IPS DF 6.9 (cell line): ENCODE measurements around the gene YKT6.

Experiments
- DNase-seq: peaks from one replicate; pipeline ENCODE4 v3.0.0-alpha.2; 2013; ENCODE audit warnings: low read depth, low spot score
- H3K27ac ChIP-seq: one replicate; pipeline ENCODE4 v1.5.1; 2013; ENCODE audit warnings: low read length, control low read depth
- H3K27me3 ChIP-seq: 2 replicates; pipeline ENCODE4 v1.6.1; 2013; ENCODE audit warnings: mild to moderate bottlenecking, low read length; ENCODE audit not compliant: control insufficient read depth, insufficient read depth
- H3K36me3 ChIP-seq: 2 replicates; pipeline ENCODE4 v1.6.1; 2013; ENCODE audit warnings: low read length; ENCODE audit not compliant: control insufficient read depth, insufficient read depth
- H3K4me1 ChIP-seq: 2 replicates; pipeline ENCODE4 v1.6.1; 2013; ENCODE audit warnings: low read length; ENCODE audit not compliant: control insufficient read depth, insufficient read depth
- H3K4me3 ChIP-seq: 2 replicates; pipeline ENCODE4 v1.5.1; 2013; ENCODE audit warnings: mild to moderate bottlenecking, low read length
- H3K9me3 ChIP-seq: 2 replicates; pipeline ENCODE4 v1.6.1; 2013; ENCODE audit warnings: low read length, inconsistent platforms; ENCODE audit not compliant: control insufficient read depth, insufficient read depth
- WGBS: extraction: QIAGEN DNeasy Blood & Tissue Kit; methylation state at CpG from one replicate; pipeline ENCODE4 v1.1.7; 2013; ENCODE audit warnings: mixed read lengths, missing lambda C conversion rate; ENCODE audit not compliant: insufficient read length, insufficient coverage; 5-methylcytosine and 5-hydroxymethylcytosine counted together

YKT6 gene

GRCh38 chr7:44218418-44219201 is 17.8 kb downstream of the YKT6 start:
- no peak for DNase-seq
- no peaks in the 10 kb centered on the region for H3K27me3 ChIP-seq
- no peaks in the 10 kb centered on the region for H3K9me3 ChIP-seq
- peaks cover 11% of the 10 kb centered on the region for H3K4me1 ChIP-seq
- WGBS: no CpG with 5 or more reads among the region's 26 CpGs
- H3K27ac ChIP-seq: no peak overlapping the region
- no peak overlapping the region for H3K4me3 ChIP-seq
- no peaks in the 10 kb centered on the region for H3K36me3 ChIP-seq

GRCh38 chr7:44219371-44220045 is 18.7 kb downstream of the YKT6 start:
- WGBS: no CpG with 5 or more reads among the region's 18 CpGs
- H3K27me3 ChIP-seq: no peaks in the 10 kb centered on the region
- DNase-seq: no peak
- H3K9me3 ChIP-seq: no peaks in the 10 kb centered on the region
- no peak overlapping the region for H3K4me3 ChIP-seq
- peaks cover 11% of the 10 kb centered on the region for H3K4me1 ChIP-seq
- no peak overlapping the region for H3K27ac ChIP-seq
- no peaks in the 10 kb centered on the region for H3K36me3 ChIP-seq

GRCh38 chr7:44220046-44220357 is 19.2 kb downstream of the YKT6 start:
- H3K4me1 ChIP-seq: peaks cover 10% of the 10 kb centered on the region
- WGBS: no CpG with 5 or more reads among the region's 26 CpGs
- no peak for DNase-seq
- H3K27ac ChIP-seq: no peak overlapping the region
- no peak overlapping the region for H3K4me3 ChIP-seq
- no peaks in the 10 kb centered on the region for H3K27me3 ChIP-seq
- no peaks in the 10 kb centered on the region for H3K36me3 ChIP-seq
- no peaks in the 10 kb centered on the region for H3K9me3 ChIP-seq

GRCh38 chr7:44220358-44221112 is 19.8 kb downstream of the YKT6 start:
- Histone ChIP-seq H3K36me3 (no peaks in the 10 kb centered on the region), H3K9me3 (no peaks in the 10 kb centered on the region), H3K4me1 (peaks cover 10% of the 10 kb centered on the region), H3K27me3 (no peaks in the 10 kb centered on the region), H3K4me3 (no peak overlapping the region), H3K27ac (no peak overlapping the region)
- no peak for DNase-seq
- WGBS: no CpG with 5 or more reads among the region's 24 CpGs

- Histone ChIP-seq H3K4me3 (no peak overlapping the region), H3K27ac (no peak overlapping the region), H3K9me3 (no peaks in the 10 kb centered on the region), H3K36me3 (no peaks in the 10 kb centered on the region), H3K27me3 (no peaks in the 10 kb centered on the region), H3K4me1 (peaks cover 10% of the 10 kb centered on the region)
- DNase-seq: no peak
- no CpG with 5 or more reads among the region's 30 CpGs for WGBS
Observed at GRCh38 chr7:44221231-44221791, 20.5 kb downstream of the YKT6 start.

GRCh38 chr7:44222074-44222473 is 21.3 kb downstream of the YKT6 start:
- H3K27ac ChIP-seq: no peak overlapping the region
- H3K4me1 ChIP-seq: peaks cover 10% of the 10 kb centered on the region
- H3K36me3 ChIP-seq: no peaks in the 10 kb centered on the region
- H3K4me3 ChIP-seq: no peak overlapping the region
- no peaks in the 10 kb centered on the region for H3K9me3 ChIP-seq
- no peak for DNase-seq
- WGBS: no CpG with 5 or more reads among the region's 11 CpGs
- H3K27me3 ChIP-seq: no peaks in the 10 kb centered on the region

- H3K36me3 ChIP-seq: no peaks in the 10 kb centered on the region
- H3K27ac ChIP-seq: no peak overlapping the region
- WGBS: no CpG with 5 or more reads among the region's 11 CpGs
- no peaks in the 10 kb centered on the region for H3K9me3 ChIP-seq
- DNase-seq: no peak
- H3K27me3 ChIP-seq: no peaks in the 10 kb centered on the region
- H3K4me1 ChIP-seq: peaks cover 9% of the 10 kb centered on the region
- no peak overlapping the region for H3K4me3 ChIP-seq
Observed at GRCh38 chr7:44222776-44223261, 22.0 kb downstream of the YKT6 start.

GRCh38 chr7:44223362-44224079 is 22.7 kb downstream of the YKT6 start:
- Histone ChIP-seq H3K27ac (no peak overlapping the region), H3K4me1 (peaks cover 5% of the 10 kb centered on the region; the same call in 1 of the 2 replicates), H3K9me3 (no peaks in the 10 kb centered on the region), H3K36me3 (no peaks in the 10 kb centered on the region), H3K27me3 (no peaks in the 10 kb centered on the region), H3K4me3 (no peak overlapping the region)
- WGBS: no CpG with 5 or more reads among the region's 5 CpGs
- DNase-seq: no peak

- H3K4me3 ChIP-seq: no peak overlapping the region
- no peak for DNase-seq
- H3K36me3 ChIP-seq: no peaks in the 10 kb centered on the region
- H3K4me1 ChIP-seq: 0 out of 2 replicates have a peak, but pooled peaks cover 4% of the 10 kb centered on the region
- no peak overlapping the region for H3K27ac ChIP-seq
- no peaks in the 10 kb centered on the region for H3K27me3 ChIP-seq
- no peaks in the 10 kb centered on the region for H3K9me3 ChIP-seq
- WGBS: 100% methylated on average over 1 of the region's 18 CpGs
Observed at GRCh38 chr7:44224080-44224973, 23.5 kb downstream of the YKT6 start.
